Astrocyte of the cerebellum (primary cell): ENCODE measurements around the gene LIN54.
"Not testable (repeated sequence)": the region's sequence is repeated elsewhere in the genome, so short reads cannot be mapped to it uniquely, and the experiment has no call there.

Experiments
- DNase-seq: peaks from one replicate; pipeline ENCODE4 v3.0.0-alpha.2; 2011; ENCODE audit warnings: low read depth
- H3K4me3 ChIP-seq: 2 replicates; pipeline ENCODE4 v1.5.1; 2011; ENCODE audit warnings: mild to moderate bottlenecking, low read depth, low read length, moderate library complexity
- CTCF ChIP-seq: IDR thresholded peaks from 2 replicates; pipeline ENCODE4 v1.5.1; 2012; ENCODE audit warnings: low read length, low read depth, moderate library complexity, mild to moderate bottlenecking; ENCODE audit errors: missing control alignments
- in situ Hi-C: cut with HindIII; loops from 2 replicates; pipeline ENCODE4 v1.10.0; 2017; ENCODE audit warnings: low sequenced_read_pairs

The LIN54 gene

DNA sequence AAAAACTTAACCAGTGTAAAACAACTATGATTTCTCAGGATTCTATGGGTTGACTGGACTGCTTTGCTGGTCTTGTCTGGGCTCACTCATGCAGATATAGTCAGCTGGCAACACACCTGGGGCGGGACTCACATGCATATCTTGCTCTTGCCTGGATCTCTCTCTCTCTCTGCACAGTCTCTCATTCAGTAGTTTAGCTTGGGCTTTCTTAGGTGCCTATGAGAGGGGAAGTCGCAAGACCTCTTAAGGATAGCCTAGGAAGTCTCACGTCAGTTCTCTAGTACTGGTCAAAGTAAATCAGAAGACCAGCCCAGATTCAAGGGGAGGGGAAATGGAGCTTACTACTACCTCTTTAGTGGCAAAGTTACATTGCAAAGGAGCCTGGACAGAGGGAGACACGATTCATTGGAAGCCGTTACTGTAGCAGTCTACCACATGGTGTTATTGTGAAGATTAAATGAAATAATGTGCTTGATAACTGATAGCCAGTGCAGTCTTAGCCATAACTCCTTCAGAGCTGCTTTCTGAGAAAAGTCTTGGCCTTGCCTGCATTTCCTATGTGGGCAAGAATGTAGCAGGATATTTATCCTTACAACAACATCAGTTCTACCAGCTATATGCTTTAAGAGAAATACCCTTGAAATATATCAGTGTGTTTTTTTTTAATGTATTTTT lies 26.5 kb upstream of the LIN54 start:
- in situ Hi-C loops, result no loop called here
- no peak overlapping the region for H3K4me3 ChIP-seq
- DNase-seq, result no peak
- no peak for TF ChIP-seq CTCF

GRCh38 chr4:83034630-83035494 lies 24.2 kb upstream of the LIN54 start, which contains the start of gene COPS4:
Gene COPS4, plus strand, starts transcription at chr4:83035183. Its CDS starts 42 bp downstream, at chr4:83035225.
- H3K4me3 ChIP-seq, result peak within 1 kb of the TSS; percentile 60
- TF ChIP-seq CTCF, result peak; percentile 47
- in situ Hi-C loops, result no loop called here
- DNase-seq, result peak; percentile 100

GRCh38 chr4:83029688-83030087 lies 19.1 kb upstream of the LIN54 start:
- no peak overlapping the region for H3K4me3 ChIP-seq
- in situ Hi-C loops, result no loop called here
- DNase-seq, result no peak
- TF ChIP-seq CTCF, result no peak

DNA sequence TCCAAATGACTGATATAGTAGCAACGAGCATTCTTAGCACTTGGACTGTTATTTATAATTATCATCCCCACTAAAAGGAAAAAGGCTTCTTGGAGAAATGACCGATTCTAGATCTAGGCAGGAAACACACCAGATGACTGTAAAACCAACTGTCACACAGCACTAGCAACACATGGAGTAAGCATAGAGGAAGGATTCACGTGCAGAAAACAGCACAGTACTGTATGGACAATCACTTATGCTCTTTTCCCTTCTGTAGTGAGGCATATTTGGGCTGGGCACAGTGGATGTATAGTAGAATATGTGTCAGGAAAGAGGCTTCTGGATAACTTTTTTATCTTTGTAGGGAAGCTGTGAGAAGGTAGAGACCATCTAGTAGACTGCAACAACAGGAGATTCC lies 18.4 kb upstream of the LIN54 start:
- DNase-seq, result no peak
- in situ Hi-C loops, result no loop called here
- H3K4me3 ChIP-seq, result no peak overlapping the region
- no peak for TF ChIP-seq CTCF

GRCh38 chr4:83025563-83025962 lies 14.9 kb upstream of the LIN54 start:
- in situ Hi-C loops, result no loop called here
- no peak for DNase-seq
- no peak for TF ChIP-seq CTCF
- H3K4me3 ChIP-seq, result no peak overlapping the region

GRCh38 chr4:83024233-83024632 lies 13.6 kb upstream of the LIN54 start:
- DNase-seq, result no peak
- H3K4me3 ChIP-seq, result no peak overlapping the region
- no peak for TF ChIP-seq CTCF
- in situ Hi-C loops, result no loop called here

GRCh38 chr4:83023599-83023998 lies 13.0 kb upstream of the LIN54 start:
- in situ Hi-C loops, DNase-seq: not testable (repeated sequence)

More at GRCh38 chr4:83023599-83023998, 13.0 kb upstream of the LIN54 start:
- H3K4me3 ChIP-seq, result not testable (repeated sequence)
